ENCODE measurements around the gene TRAK1.

Gene TRAK1

GRCh38 chr3:42184651-42185443 lies 93.7 kb downstream of the TRAK1 start:
- no peaks in the 10 kb centered on the region for H3K9me3 Mint-ChIP-seq
- TF ChIP-seq CTCF (IDR thresholded peaks at IDR 0.05), result no peak
- no peak overlapping the region for H3K4me3 Mint-ChIP-seq
- H3K36me3 Mint-ChIP-seq (ENCODE audit: low read depth), result peaks cover 31% of the 10 kb centered on the region
- H3K27ac Mint-ChIP-seq, result peak overlapping the region; percentile 63
- peaks cover 2% of the 10 kb centered on the region for H3K27me3 Mint-ChIP-seq (ENCODE audit: low read depth, poor library complexity)
- H3K4me1 Mint-ChIP-seq, result peaks cover 10% of the 10 kb centered on the region
- DNase-seq, result no peak

GRCh38 chr3:42187936-42188335 lies 96.8 kb downstream of the TRAK1 start:
- Mint-ChIP-seq H3K27ac (peak overlapping the region; percentile 24), H3K4me3 (no peak overlapping the region), H3K9me3 (no peaks in the 10 kb centered on the region), H3K27me3 (ENCODE audit: low read depth, poor library complexity) (peaks cover 2% of the 10 kb centered on the region), H3K36me3 (ENCODE audit: low read depth) (peaks cover 31% of the 10 kb centered on the region), H3K4me1 (peaks cover 22% of the 10 kb centered on the region)
- no peak for TF ChIP-seq CTCF (IDR thresholded peaks at IDR 0.05)
- DNase-seq, result no peak

- Mint-ChIP-seq H3K27me3 (ENCODE audit: low read depth, poor library complexity) (peaks cover 2% of the 10 kb centered on the region), H3K4me3 (no peak overlapping the region), H3K27ac (peak overlapping the region; percentile 71), H3K9me3 (no peaks in the 10 kb centered on the region), H3K36me3 (ENCODE audit: low read depth) (peaks cover 31% of the 10 kb centered on the region), H3K4me1 (peaks cover 22% of the 10 kb centered on the region)
- no peak for TF ChIP-seq CTCF (IDR thresholded peaks at IDR 0.05)
- no peak for DNase-seq
These were observed 97.2 kb downstream of the TRAK1 start for GRCh38 chr3:42188376-42188775.

- peaks cover 33% of the 10 kb centered on the region for H3K36me3 Mint-ChIP-seq (ENCODE audit: low read depth)
- peaks cover 22% of the 10 kb centered on the region for H3K4me1 Mint-ChIP-seq
- no peaks in the 10 kb centered on the region for H3K9me3 Mint-ChIP-seq
- no peak for TF ChIP-seq CTCF (IDR thresholded peaks at IDR 0.05)
- DNase-seq, result no peak
- H3K4me3 Mint-ChIP-seq, result no peak overlapping the region
- H3K27me3 Mint-ChIP-seq (ENCODE audit: low read depth, poor library complexity), result peaks cover 2% of the 10 kb centered on the region
- no peak overlapping the region for H3K27ac Mint-ChIP-seq
These were observed 97.9 kb downstream of the TRAK1 start for GRCh38 chr3:42189001-42189460.

GRCh38 chr3:42189736-42190135 lies 98.6 kb downstream of the TRAK1 start:
- Mint-ChIP-seq H3K4me1 (peaks cover 22% of the 10 kb centered on the region), H3K36me3 (ENCODE audit: low read depth) (peaks cover 34% of the 10 kb centered on the region), H3K4me3 (no peak overlapping the region), H3K9me3 (no peaks in the 10 kb centered on the region), H3K27me3 (ENCODE audit: low read depth, poor library complexity) (peaks cover 3% of the 10 kb centered on the region), H3K27ac (peak overlapping the region; percentile 78)
- no peak for DNase-seq
- TF ChIP-seq CTCF (IDR thresholded peaks at IDR 0.05), result no peak
